ENCODE measurements around the gene CDH12.

CDH12 gene

GRCh38 chr5:21858441-21858840, 994.7 kb downstream of the CDH12 start:
- TF ChIP-seq EP300 (IDR thresholded peaks at IDR 0.05; ENCODE audit: borderline replicate concordance): no peak
- TF ChIP-seq REST (IDR thresholded peaks at IDR 0.05; ENCODE audit: low read depth): peak; percentile 76
- no peak for TF ChIP-seq EGR1 (IDR thresholded peaks at IDR 0.05)

- TF ChIP-seq ZBTB7A (IDR thresholded peaks at IDR 0.05; ENCODE audit: low read depth): no peak
- TF ChIP-seq TEAD4 (IDR thresholded peaks at IDR 0.05): no peak
- no peak for TF ChIP-seq CEBPB (IDR thresholded peaks at IDR 0.05)
- no peak for TF ChIP-seq TAF1 (IDR thresholded peaks at IDR 0.05; ENCODE audit: low read depth)
- TF ChIP-seq FOXM1 (IDR thresholded peaks at IDR 0.05; ENCODE audit: borderline replicate concordance, low read depth): no peak
- no peak for TF ChIP-seq RAD21 (IDR thresholded peaks at IDR 0.05; ENCODE audit: low read depth)
- no peak for TF ChIP-seq NFIC (IDR thresholded peaks at IDR 0.05)
- no peak for TF ChIP-seq MAX (IDR thresholded peaks at IDR 0.05)
- TF ChIP-seq EGR1 (IDR thresholded peaks at IDR 0.05): no peak
- no peak for TF ChIP-seq TCF12 (IDR thresholded peaks at IDR 0.05; ENCODE audit: low read depth)
- TF ChIP-seq CREB1 (IDR thresholded peaks at IDR 0.05; ENCODE audit: low read depth): no peak
- TF ChIP-seq REST (IDR thresholded peaks at IDR 0.05; ENCODE audit: low read depth): no peak
- no peak for TF ChIP-seq YY1 (IDR thresholded peaks at IDR 0.05; ENCODE audit: low read depth)
- TF ChIP-seq USF1 (IDR thresholded peaks at IDR 0.05): no peak
- TF ChIP-seq EP300 (IDR thresholded peaks at IDR 0.05; ENCODE audit: borderline replicate concordance): no peak
Measured at GRCh38 chr5:21856987-21857386, 996.2 kb downstream of the CDH12 start.

GRCh38 chr5:21847300-21847699, 1005.8 kb downstream of the CDH12 start:
- no peak for TF ChIP-seq YY1 (IDR thresholded peaks at IDR 0.05; ENCODE audit: low read depth)
- no peak for TF ChIP-seq MAX (IDR thresholded peaks at IDR 0.05)
- no peak for TF ChIP-seq RAD21 (IDR thresholded peaks at IDR 0.05; ENCODE audit: low read depth)
- no peak for TF ChIP-seq FOXM1 (IDR thresholded peaks at IDR 0.05; ENCODE audit: borderline replicate concordance, low read depth)
- TF ChIP-seq EP300 (IDR thresholded peaks at IDR 0.05; ENCODE audit: borderline replicate concordance): no peak
- no peak for TF ChIP-seq EGR1 (IDR thresholded peaks at IDR 0.05)
- TF ChIP-seq CREB1 (IDR thresholded peaks at IDR 0.05; ENCODE audit: low read depth): no peak
- no peak for TF ChIP-seq TCF12 (IDR thresholded peaks at IDR 0.05; ENCODE audit: low read depth)
- TF ChIP-seq USF1 (IDR thresholded peaks at IDR 0.05): no peak
- no peak for TF ChIP-seq REST (IDR thresholded peaks at IDR 0.05; ENCODE audit: low read depth)
- TF ChIP-seq NFIC (IDR thresholded peaks at IDR 0.05): no peak
- no peak for TF ChIP-seq CEBPB (IDR thresholded peaks at IDR 0.05)

- TF ChIP-seq NFIC (IDR thresholded peaks at IDR 0.05): no peak
- no peak for TF ChIP-seq FOXM1 (IDR thresholded peaks at IDR 0.05; ENCODE audit: borderline replicate concordance, low read depth)
- no peak for TF ChIP-seq TAF1 (IDR thresholded peaks at IDR 0.05; ENCODE audit: low read depth)
- no peak for TF ChIP-seq TEAD4 (IDR thresholded peaks at IDR 0.05)
- TF ChIP-seq EP300 (IDR thresholded peaks at IDR 0.05; ENCODE audit: borderline replicate concordance): no peak
- no peak for TF ChIP-seq CEBPB (IDR thresholded peaks at IDR 0.05)
- TF ChIP-seq RAD21 (IDR thresholded peaks at IDR 0.05; ENCODE audit: low read depth): no peak
- no peak for TF ChIP-seq TCF12 (IDR thresholded peaks at IDR 0.05; ENCODE audit: low read depth)
- no peak for TF ChIP-seq USF1 (IDR thresholded peaks at IDR 0.05)
- TF ChIP-seq CREB1 (IDR thresholded peaks at IDR 0.05; ENCODE audit: low read depth): no peak
Measured at GRCh38 chr5:21844960-21845359, 1008.2 kb downstream of the CDH12 start.
